ENCODE data around the gene OPN3.
A peak's percentile ranks its signal among the peaks of the same experiment; 100 is the strongest.

Gene OPN3

DNA sequence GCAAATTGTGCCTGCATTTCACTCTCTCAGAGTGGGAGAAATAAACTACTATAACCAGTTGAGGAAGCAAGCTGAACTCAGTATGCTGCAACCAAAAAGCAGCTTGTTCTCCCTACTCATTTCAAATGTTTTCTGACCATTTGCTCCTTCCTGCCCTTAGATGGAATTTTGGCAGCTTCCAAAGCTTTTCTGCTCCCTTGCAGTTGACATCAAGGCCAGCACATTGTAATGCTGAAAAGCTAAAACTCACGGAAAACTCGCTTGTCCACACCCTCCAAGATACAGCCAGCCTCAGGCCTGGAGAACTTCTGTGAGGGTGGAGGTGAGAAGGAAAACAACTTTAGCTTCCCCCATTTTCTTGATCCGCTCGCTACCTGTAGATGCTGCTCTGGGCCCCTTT lies 5.0 kb upstream of the OPN3 start:
- no peak for DNase-seq

GRCh38 chr1:241644259-241644658 lies 4.1 kb upstream of the OPN3 start:
- DNase-seq = no peak

DNA sequence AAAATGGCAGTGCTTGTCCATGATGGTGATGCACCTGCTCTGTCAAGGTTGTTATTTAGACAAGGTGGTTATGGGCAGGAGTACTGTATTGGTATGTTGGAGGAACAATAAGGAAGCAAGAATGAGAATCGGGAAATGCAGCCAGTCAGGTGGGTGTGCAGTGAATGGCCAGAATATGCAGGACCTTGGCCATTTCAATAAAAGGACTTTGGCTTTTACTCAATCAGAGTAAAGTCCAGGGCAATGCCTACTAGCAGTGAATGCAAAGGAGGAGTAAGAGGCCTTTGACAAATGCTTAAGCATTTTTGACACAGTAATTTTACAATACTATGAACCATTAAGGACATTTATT lies 2.4 kb upstream of the OPN3 start:
- no peak for DNase-seq

DNA sequence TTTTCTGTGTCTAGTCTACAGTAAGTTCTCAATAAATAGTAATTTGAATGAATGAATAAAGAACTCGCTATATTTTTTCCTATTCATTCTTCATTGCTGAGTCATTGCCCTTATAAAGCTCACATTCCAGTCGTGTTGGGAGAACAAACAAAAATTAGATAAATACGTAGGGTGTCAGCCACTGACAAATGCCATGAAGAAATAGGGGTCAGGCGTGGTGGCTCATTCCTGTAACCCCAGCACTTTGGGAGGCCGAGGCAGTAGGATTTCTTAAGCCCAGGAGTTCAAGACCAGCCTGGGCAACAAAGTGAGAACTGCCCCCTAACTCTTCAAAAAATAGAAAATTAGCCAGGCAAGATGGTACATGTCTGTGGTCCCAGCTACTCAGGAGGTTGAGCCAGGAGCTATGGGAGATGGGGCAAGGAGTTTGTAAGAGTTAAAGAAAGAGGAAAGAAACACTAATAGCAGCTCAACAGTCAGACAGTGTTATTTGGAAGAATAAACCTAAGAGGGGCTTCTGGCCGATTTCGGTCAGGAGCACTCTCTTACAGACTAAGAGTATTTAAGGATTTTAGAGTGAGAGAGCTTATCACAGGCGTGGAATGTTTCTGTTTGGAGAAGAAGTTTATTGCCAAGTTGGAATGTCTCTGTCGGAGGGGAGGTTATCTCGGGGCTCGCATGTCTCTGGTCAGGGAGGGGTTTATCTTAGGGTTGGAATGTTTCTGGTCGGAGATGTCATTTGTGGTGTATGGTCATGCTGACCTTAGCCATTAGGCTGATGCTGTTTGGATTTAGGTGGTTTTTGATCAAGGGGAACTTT lies 1.8 kb upstream of the OPN3 start:
- no peak for DNase-seq

GRCh38 chr1:241640867-241641622 lies 876 bp upstream of the OPN3 start:
- DNase-seq = no peak

GRCh38 chr1:241639623-241640148 lies 483 bp downstream of the OPN3 start:
- peak; percentile 32 to 39 for DNase-seq

DNA sequence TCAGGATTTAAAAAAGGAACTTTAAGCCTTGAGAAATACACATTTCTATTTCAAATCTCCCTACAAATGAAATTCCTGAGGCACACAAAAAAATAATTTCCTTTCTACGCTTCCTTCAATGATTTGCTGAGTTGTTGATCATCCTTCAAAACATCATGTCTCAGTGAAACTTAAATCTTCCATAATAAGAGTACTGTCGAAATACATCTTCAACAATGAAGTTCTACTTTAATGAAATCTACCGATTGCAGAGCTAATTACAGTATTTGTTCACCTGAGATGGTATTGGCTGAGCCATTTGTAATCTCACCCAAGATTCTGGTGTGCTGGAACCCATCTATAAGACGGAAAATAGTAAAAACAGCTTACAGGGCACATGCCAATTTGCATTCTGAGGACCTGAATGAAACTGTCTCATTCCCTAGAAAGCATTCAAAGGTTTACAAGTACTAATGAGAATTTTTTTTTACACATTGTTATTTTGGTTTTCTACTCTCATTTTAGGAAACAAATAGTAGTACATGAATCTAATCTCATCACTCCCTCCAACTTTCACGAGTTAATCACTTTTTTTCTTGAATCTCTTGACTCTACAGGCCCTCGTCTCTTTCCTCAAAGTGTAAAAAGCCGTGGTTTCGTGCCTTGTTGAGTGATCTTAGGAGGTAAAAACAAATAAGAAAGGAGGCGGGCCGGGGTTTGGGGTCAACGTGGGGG lies 1.1 kb downstream of the OPN3 start:
- peak in 1 of 2 donors; percentile 23 for DNase-seq

DNA sequence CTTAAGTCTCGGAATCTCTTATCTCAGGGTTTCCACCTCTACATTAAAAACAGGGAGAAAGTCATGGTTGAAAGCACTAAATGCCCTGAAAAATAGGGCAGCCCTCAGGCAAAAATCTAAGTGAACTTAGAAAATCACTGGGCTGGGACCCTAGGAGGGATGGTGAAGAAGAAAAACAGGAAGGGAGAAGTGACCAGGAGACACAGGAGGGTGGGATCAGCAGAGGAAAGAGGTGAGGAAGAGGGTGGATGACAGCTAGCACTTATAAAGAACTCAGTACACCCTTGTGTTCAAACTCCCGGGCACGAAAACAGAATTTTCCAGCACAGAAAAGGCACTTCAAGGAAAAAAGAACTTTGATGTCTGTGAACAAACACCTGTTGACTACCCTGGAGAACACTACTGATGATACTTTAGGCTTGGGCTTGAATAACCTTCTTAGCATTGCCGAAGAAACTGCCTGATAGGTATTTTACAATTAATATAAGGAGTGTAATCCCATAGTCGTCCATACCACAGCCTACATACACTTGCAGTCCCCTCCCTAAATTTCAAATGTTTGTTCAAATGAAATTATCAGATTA lies 2.0 kb downstream of the OPN3 start:
- no peak for DNase-seq

DNA sequence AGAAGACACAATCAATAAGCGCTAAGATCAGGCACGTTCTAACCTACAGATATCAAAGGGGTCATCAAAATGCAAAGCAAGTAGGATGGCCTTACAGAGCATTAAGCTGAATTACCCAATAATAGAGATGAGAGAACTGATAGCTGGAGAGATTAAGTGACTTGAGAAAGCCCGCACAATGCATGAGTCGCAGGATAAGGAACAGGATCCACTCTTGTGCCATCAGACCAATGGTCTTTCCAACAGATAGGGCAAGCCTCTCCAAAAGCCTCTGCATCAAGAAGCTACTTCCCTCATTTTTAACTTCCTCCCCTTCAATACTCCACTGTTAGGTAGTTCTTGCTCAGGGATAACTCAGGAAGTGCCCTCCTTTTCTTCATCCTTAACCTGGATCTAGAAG lies 2.6 kb downstream of the OPN3 start:
- DNase-seq = peak; percentile 54 to 69

- no peak for DNase-seq
These were observed 3.1 kb downstream of the OPN3 start for GRCh38 chr1:241637046-241637590.

GRCh38 chr1:241636291-241636690 lies 3.9 kb downstream of the OPN3 start:
- DNase-seq = no peak

- no peak for DNase-seq
These were observed 4.5 kb downstream of the OPN3 start for GRCh38 chr1:241635556-241636152.

DNA sequence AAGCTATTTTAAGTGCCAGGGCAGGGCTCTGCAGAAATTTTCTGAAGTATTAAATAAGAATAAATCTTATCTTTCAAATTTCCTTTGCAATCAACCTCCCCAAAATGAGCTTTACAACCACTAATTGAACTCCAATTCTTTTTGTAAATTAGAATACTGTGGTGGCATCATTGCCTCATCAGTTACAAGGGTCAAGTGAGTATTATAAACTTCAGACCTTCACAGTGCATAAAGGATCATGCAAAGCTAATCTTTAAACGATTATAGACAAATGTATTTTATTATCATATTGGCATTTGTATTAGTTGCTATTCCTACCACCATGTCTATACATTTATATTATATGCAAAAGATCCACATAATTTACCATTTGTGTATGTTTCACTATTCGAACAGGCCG lies 7.2 kb downstream of the OPN3 start:
- no peak for DNase-seq

DNA sequence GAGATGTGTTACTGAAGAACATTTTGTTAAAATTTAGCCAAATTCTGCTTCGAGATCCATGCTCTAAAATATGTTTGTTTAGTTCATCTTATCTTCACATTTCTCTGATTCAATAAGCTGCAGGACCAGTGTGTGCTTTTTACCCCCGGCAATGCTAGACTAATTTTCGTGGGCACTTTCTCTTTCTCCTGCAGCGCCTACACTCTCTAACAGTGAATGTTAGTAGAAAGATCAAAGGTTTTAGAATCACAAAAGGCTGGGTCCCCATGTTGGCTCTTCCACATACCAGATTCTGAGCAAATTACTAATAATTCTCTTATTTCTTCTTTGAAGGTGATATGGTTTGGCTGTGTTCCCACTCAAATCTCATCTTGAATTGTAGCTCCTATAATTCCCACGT lies 8.5 kb downstream of the OPN3 start:
- DNase-seq = no peak

DNA sequence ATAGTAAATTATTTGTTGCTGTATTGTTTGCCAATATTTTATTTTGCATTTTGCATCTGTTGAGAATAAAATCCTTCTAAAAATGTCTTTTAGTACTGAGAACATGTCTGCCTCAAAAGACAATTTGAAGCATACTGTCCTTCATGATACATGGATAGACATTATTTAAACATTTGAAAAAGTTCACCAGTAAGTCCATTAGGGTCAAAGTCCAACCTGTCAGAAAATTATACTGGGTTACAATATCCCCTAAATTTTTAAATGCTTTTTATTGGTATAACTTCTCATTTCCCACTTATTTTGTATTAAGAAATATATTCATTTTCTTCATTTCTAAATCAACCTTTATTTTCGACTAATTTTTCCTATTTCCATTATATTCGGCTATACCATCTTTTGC lies 9.3 kb downstream of the OPN3 start:
- DNase-seq = no peak

DNA sequence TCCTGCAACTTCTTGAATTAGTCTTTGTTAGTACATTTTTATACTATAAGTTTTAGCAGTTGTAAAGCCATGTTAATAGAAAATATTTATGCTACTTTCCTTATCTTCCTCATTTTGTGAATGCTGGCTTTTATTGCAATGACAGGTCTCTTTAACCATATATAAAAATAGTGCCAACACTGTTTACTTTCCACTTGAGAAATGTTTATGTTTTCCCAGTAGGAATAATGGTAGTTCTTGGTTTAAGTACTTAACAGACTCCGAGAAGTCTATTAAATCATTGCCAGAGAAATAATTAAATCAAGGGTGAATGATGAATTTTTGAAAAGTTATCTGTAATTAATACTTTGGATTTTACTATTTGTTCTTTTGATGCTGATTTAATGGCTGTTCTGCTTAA lies 9.7 kb downstream of the OPN3 start:
- no peak for DNase-seq

GRCh38 chr1:241630005-241630404 lies 10.2 kb downstream of the OPN3 start:
- DNase-seq = no peak

GRCh38 chr1:241627453-241628259 lies 12.5 kb downstream of the OPN3 start:
- peak; percentile 61 to 77 for DNase-seq

GRCh38 chr1:241624935-241625334 lies 15.2 kb downstream of the OPN3 start:
- DNase-seq = no peak

GRCh38 chr1:241622669-241623068 lies 17.5 kb downstream of the OPN3 start:
- DNase-seq = peak; percentile 51 to 90

GRCh38 chr1:241617426-241617825 lies 22.7 kb downstream of the OPN3 start:
- no peak for DNase-seq
